Testis (tissue), 5 donors: ENCODE data around the gene CSF1. TPM values are rescaled to one million over a fixed set of nuclear protein-coding genes. Genes with fewer than 3 reads are reported as not detected.
A peak's percentile ranks its signal among the peaks of the same experiment; 100 is the strongest.
"Not testable (repeated sequence)": the region's sequence is repeated elsewhere in the genome, so short reads cannot be mapped to it uniquely, and the experiment has no call there.

Source experiments
- DNase-seq: peaks from one replicate; pipeline ENCODE4 v3.0.0-alpha.2; 2019
- H3K27ac ChIP-seq, 2 donors: fragments of 200-600 bp; sonication (generic); one replicate each; pipeline ENCODE4 v1.5.1; 2019
- H3K27me3 ChIP-seq: fragments of 200-600 bp; sonication (generic); one replicate; pipeline ENCODE4 v1.5.1; 2019
- H3K36me3 ChIP-seq: fragments of 200-600 bp; sonication (generic); one replicate; pipeline ENCODE4 v1.5.1; 2017; ENCODE audit warnings: low read depth; ENCODE audit errors: missing control alignments
- H3K4me1 ChIP-seq: fragments of 200-600 bp; sonication (generic); one replicate; pipeline ENCODE4 v1.5.1; 2019
- H3K4me3 ChIP-seq, 2 donors: fragments of 200-600 bp; sonication (generic); one replicate each; pipeline ENCODE4 v1.5.1; 2017 to 2019
- H3K9me3 ChIP-seq: fragments of 200-600 bp; sonication (generic); one replicate; pipeline ENCODE4 v1.5.1; 2017
- CTCF ChIP-seq, 3 experiments: fragments of 450-650 bp in 2 of 3; fragments of 200-600 bp in 1 of 3; sonication (generic) in 1 of 3; IDR thresholded peaks; one replicate each; pipeline ENCODE4 v1.5.1; 2016 to 2019; ENCODE audit warnings: antibody characterized with exemption in 3 of 3, mild to moderate bottlenecking in 2 of 3, moderate library complexity in 1 of 3
- POLR2A ChIP-seq: fragments of 450-650 bp; IDR thresholded peaks from one replicate; pipeline ENCODE4 v1.6.1; 2017; ENCODE audit warnings: antibody characterized with exemption, mild to moderate bottlenecking, moderate library complexity
- WGBS, 2 donors: methylation state at CpG; one replicate each; pipeline ENCODE4 v1.1.5; 2018; 5-methylcytosine and 5-hydroxymethylcytosine counted together
- intact Hi-C: fragments of 100-400 bp; cut with DNase I; formaldehyde crosslinking; loops from one replicate; pipeline ENCODE4 v1.15.1; 2023; ENCODE audit warnings: low total_unique reads
- long read RNA-seq, 2 donors: transcript quantifications; one replicate each; lab custom pipeline, GENCODE V29; 2026
- polyA plus RNA-seq: library from polyadenylated mRNA; stranded (reverse); fragments of 350-450 nt; fragmentation: Illumina TruSeq; extraction: RNeasy Lipid Tissue Mini Kit (QIAGEN cat#74804); gene quantifications from one replicate; pipeline ENCODE4 v1.2.3, GENCODE V29; 2014; ENCODE audit warnings: low read depth, low replicate concordance; ENCODE audit not compliant: insufficient read depth
- total RNA-seq, 2 donors: library from RNA; depleted of rRNA; stranded (reverse); fragments of >200 nt; gene quantifications; one replicate each; pipeline ENCODE4 v1.2.3, GENCODE V29; 2016

The CSF1 gene
- 10 to 100 TPM in 1 of 2 donors, 1 to 10 TPM in 1; 9.8 to 10.9 TPM for total RNA-seq
- polyA plus RNA-seq: 14.2 TPM
- long read RNA-seq, donor 1, partial matches to known transcripts: 0 of 1 reads
- long read RNA-seq, donor 1, other reads (novel, unspliced or antisense): 0 of 1 reads
- long read RNA-seq, donor 2, full-length matches to known transcripts: 1 of 1 reads
- long read RNA-seq, donor 2, partial matches to known transcripts: 0 of 1 reads
- long read RNA-seq, donor 2, other reads (novel, unspliced or antisense): 0 of 1 reads

GRCh38 chr1:109910123-109910962 lies at the start of gene CSF1:
Gene CSF1, plus strand, starts transcription at chr1:109910849. Its CDS starts 175 bp downstream, at chr1:109911024.
- no peak for TF ChIP-seq POLR2A
- no peak for TF ChIP-seq CTCF (IDR thresholded peaks at IDR 0.05)
- peak within 1 kb of the TSS; percentile 69 to 71 for H3K4me3 ChIP-seq
- peak within 1 kb of the TSS; percentile 63 to 83 for H3K27ac ChIP-seq
- H3K4me1 ChIP-seq: peaks cover 22% of the 10 kb centered on the region
- intact Hi-C loops: no loop called here
- 2 to 4% methylated on average over 10 to 45 of the region's 45 CpGs for WGBS, 2 donors
- no peaks in the 10 kb centered on the region for H3K9me3 ChIP-seq
- no peaks in the 10 kb centered on the region for H3K27me3 ChIP-seq
- H3K36me3 ChIP-seq: no peaks in the 10 kb centered on the region
- peak; percentile 80 for DNase-seq

- H3K4me1 ChIP-seq, H3K27ac ChIP-seq, DNase-seq, H3K27me3 ChIP-seq, H3K9me3 ChIP-seq, H3K4me3 ChIP-seq, H3K36me3 ChIP-seq, intact Hi-C loops: not testable (repeated sequence)
- 95% methylated on average over 2 of the region's 2 CpGs for whole genome bisulfite sequencing, 2 donors
Measured at GRCh38 chr1:109861616-109862015, 49.0 kb upstream of the CSF1 start.

GRCh38 chr1:109863667-109864046 lies 47.0 kb upstream of the CSF1 start:
- no peaks in the 10 kb centered on the region for H3K27me3 ChIP-seq
- H3K27ac ChIP-seq: no peak overlapping the region
- no peaks in the 10 kb centered on the region for H3K36me3 ChIP-seq
- intact Hi-C loops: no loop called here
- no peaks in the 10 kb centered on the region for H3K9me3 ChIP-seq
- no peak overlapping the region for H3K4me3 ChIP-seq
- no peak for TF ChIP-seq POLR2A
- no peak for TF ChIP-seq CTCF (IDR thresholded peaks at IDR 0.05)
- peaks cover 6% of the 10 kb centered on the region for H3K4me1 ChIP-seq
- DNase-seq: no peak

GRCh38 chr1:109864047-109864822 lies 46.4 kb upstream of the CSF1 start:
- intact Hi-C loops: no loop called here
- Histone ChIP-seq H3K4me1 (peaks cover 6% of the 10 kb centered on the region), H3K36me3 (no peaks in the 10 kb centered on the region), H3K4me3 (no peak overlapping the region), H3K27me3 (no peaks in the 10 kb centered on the region), H3K27ac (no peak overlapping the region), H3K9me3 (no peaks in the 10 kb centered on the region)
- 53 to 67% methylated on average over 5 of the region's 5 CpGs for WGBS, 2 donors
- no peak for DNase-seq
- TF ChIP-seq CTCF (IDR thresholded peaks at IDR 0.05) (no peak), POLR2A (no peak)
